Activated T-helper 9 cell treated with anti-CD3 and anti-CD28 coated beads, Interleukin-2, amount 50 U/mL, for 16 hours (primary cell): ENCODE measurements around the gene FAM217B.

Experiments used
- DNase-seq: peaks from one replicate; pipeline ENCODE4 v3.0.0-alpha.2; 2020; ENCODE audit warnings: low read depth

Gene FAM217B

DNA sequence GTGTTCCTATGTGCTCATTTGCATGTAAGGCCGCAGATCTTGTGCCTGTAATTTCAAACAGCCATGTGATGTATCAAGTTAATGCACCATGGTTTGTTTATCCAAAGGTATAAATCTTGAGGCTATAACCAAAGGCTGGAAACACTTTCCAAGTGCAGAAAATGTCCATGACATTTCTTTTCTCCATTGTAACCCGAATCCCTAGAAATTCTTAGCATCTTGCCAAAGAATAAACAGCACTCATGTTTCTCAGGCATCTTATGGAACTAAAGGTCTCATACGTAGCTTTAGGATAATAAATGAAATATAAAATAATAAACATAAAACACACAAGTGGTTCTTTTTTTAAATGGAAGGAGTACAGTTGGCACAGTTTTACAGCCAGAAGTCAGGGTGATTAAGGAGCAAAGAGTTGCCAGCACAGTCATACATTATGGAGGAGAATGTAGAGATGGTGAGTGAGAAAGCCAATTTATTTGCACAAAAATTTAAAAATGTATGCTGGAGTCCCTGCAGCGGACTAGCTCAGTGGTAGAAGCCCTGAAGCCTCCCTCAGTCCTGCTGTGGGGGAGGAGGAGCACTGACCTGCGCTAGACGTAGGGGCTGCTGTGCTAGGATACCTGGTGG is 36.1 kb downstream of the FAM217B start:
- no peak for DNase-seq

DNA sequence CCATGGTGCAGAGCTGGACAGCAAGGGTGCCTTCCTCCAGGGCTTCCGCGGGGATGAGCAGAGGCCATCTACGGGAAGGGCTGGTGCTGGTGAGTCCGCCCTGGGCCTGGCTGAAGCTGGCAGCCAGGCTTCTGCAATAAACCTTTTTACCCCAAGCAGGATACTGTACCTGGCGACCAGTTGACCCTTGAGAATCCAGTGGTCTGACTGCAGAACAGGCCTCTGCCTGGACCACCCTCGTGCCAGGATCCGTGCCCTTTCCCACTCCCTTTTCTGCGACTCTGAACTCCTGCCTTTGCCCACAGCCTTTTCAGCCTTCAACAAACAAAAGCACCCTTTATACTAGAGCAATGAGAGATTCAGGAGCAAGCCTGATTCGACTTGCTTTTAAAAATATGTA is 36.9 kb downstream of the FAM217B start:
- DNase-seq = no peak

DNA sequence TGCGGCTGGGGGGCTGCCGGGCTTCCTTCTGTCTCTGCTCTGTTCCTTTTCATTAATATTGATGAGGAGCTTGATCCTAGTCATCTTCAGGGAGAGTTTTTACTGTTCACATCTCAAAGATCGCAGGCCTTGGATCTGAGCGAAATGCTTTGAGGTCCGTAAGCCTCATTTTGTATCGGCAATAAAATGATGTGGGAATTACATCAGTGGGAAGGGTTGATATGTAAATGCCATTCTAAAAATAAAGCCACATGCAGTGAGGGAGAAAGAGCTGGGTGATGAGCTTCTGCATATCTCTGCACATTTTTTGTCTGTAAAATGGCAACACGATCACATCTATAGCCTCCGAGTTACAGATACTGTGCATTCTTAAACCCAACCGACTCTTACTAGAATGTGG is 42.9 kb downstream of the FAM217B start:
- no peak for DNase-seq

DNA sequence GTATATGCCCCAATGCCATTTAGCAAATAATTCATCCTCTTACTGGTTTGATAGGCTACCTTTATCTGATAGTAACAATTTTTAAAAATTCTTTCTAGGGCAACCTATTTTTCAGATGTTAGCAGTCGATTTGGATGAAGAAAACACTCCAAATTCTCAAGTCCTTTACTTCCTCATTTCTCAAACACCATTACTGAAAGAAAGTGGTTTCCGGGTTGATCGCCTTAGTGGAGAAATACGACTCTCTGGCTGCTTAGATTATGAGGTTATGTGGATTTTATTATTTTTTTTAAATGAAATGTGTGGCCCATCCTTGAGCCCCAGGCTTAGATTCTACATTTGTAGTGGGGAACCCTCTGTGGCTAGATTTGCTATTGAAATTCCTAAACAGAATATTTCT is 44.4 kb downstream of the FAM217B start:
- no peak for DNase-seq

DNA sequence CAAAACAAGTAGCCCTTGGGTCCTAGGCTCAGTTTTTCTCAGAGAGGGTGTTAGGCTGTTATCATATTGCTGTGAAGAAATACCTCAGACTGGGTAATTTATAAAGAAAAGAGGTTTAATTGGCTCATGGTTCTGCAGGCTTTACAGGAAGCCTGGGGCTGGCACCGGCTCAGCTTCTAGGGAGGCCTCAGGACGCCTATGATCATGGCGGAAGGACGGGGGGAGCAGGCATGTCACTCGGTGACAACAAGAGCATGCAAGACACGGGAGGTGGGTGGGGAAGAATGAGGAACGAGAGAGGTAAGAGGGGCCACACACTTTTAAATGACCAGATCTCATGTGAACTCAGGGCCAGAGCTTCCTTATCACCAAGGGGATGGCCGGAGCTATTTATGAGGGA is 45.0 kb downstream of the FAM217B start:
- no peak for DNase-seq

DNA sequence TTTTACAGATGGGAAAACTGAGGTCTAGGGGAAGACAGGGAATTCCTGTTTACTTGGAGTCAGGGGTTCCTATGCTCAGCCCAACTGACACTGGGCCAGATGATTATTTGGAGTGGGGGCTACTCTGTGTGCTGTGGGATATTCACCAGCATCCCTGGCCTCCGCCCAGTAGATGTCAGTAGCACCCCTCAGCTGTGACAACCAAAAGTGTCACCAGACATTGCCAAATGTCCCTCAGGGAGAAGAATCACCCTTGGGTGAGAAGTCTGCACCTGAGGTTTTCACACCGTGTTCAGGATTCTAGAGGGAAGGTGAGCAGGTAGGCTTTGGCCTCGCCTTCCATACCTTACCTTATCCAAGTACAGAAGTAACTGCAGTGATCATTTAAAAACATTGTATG is 45.7 kb downstream of the FAM217B start:
- DNase-seq = no peak

DNA sequence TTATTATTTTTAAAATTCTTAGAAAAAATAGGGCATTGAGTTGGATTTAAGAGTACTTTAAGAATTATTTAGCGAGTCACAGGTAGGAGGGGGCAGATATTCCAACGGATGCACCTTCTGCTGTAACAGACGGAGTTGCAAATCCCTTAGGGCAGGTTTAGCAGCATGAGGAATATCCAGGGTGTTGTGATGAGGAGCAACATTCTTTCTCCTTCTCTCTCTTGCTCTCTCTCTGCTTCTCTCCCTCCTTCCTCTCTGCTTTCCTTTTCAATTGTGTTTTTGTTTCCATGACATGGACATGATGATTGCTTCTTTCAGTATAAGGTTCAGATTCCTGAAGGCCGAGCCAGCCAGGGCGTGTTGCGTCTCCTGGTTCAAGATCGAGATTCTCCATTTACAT is 46.9 kb downstream of the FAM217B start:
- no peak for DNase-seq

DNA sequence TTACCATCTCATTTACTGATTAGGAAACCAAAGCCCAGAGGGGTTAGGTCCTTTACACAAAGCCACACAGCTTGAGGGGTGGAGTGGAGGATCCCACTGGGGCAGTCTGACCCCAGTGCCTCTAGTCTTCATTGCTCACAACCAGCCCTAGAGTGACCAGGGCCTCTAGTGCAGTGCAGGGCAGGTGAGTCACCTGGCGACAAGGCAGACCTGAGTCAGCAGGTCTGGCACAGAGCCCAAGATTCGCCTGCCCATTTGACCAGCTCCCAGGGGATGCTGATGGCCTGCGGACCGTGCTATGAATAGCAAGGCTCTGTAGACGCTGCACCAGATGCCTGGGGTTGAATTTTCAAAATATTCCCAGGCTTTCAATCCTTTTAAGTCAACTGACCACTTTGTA is 48.0 kb downstream of the FAM217B start:
- DNase-seq = no peak

DNA sequence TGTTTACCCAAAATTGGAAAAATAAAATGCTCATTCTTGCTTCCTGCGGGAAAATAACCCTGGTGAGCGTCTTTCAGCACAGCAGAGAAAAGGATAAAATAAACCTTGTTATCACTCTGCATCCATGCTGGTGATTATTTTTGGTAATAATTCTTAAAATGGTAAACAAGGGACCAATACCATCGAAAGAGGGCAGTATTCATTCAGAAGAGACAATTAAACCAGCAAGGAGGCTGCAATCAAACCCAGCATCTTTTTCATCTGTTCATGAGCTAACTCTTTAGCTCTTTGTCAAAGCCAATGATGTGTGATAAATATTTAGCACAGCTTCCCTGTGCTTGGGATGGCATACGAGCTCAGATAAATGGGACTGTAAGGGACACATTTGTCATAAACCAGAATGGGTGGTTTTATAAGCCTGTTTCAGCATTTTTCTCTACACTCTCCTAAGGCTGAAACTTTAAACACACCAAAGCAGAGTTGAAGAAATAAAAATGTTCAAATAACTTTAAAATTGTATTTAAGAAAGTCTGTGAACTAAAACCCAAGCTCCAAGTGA is 52.4 kb downstream of the FAM217B start:
- DNase-seq = no peak

DNA sequence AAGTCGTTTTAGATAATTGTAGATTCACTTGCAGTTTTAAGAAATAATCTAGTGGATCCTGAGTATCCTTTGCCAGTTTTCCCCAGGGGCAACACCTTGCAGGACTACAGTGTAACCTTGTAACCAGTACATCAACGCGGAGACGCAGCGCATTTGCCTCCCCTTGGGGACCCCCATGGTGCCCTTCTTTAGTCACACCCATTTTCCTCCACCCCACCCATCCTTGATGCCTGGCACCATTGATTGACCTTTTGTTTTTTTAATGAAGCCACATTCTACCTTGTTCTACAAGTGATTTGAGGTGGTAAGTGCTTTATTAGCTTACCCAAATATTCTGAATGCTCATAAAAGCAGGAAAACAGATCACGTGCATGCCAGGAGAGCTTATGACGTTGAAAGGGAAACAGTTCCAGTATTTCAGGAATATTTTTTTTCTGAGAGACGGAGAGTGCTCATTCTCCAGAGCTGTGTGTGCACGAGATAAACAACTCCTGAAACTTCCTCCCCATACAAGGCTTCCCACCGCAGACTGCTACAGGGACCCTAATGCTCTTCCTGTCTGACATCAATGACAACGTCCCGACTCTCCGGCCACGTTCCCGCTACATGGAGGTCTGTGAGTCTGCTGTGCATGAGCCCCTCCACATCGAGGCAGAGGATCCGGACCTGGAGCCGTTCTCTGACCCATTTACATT is 53.7 kb downstream of the FAM217B start:
- DNase-seq = no peak

DNA sequence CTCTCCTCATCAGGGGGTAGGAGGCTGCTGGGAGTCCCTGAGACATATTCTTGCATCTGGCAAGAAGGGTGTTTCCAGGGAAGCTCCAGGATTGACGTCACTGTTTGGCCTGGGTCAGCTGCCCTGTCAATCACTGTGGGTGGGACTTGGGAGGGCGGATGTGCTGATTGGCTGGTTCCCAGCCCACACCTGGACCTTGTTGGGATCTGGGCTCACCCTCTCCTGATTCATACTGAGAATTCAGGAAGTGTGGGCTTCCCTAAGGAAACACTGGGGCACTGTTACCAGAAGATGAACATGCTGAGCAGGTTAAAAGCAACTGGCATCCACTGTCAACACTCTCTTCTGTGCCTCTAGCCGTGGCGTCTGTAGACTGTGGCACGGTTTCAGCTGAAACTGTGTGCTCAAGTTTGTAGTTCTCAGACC is 54.5 kb downstream of the FAM217B start:
- DNase-seq = no peak

DNA sequence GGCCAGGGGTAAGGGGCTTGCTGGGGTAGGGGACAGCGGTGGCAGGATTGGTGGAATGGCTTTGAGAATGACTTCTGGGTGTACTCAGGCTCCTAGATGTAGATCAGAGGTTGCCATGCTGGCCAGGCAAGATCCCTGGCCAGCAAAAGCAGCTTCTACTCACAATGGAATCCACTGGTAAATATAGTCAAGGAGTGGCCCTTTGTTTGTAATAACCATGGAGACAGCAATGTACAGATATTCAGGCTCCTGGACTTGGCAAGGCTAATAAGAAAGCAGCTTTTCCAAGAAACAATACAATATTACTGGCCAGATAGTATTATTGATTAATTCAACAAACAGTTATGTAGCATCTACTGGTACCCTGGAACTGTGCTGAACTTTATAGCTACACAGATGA is 55.9 kb downstream of the FAM217B start:
- no peak for DNase-seq

DNA sequence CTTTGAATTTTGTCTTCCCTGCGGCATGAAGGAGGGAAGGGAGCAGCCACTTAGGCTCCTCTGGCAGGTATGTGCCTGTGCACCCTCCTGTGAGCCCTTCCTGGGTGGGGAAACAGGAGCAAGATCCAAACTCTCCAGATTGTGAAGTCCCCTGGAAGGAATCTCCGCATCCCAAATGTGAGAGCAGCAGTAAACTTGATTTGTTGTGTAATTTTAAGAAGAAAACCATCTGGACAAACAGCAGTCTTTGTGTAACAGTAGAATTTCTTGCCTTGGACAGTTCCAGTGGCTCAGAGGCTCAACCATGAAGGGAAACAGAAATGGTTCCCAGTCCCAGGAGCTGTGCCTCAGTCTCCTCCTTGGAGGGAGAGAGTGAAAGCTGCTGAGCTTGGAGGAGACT is 57.7 kb downstream of the FAM217B start:
- no peak for DNase-seq
